Measurements from ENCODE around the gene RCE1.

DNA sequence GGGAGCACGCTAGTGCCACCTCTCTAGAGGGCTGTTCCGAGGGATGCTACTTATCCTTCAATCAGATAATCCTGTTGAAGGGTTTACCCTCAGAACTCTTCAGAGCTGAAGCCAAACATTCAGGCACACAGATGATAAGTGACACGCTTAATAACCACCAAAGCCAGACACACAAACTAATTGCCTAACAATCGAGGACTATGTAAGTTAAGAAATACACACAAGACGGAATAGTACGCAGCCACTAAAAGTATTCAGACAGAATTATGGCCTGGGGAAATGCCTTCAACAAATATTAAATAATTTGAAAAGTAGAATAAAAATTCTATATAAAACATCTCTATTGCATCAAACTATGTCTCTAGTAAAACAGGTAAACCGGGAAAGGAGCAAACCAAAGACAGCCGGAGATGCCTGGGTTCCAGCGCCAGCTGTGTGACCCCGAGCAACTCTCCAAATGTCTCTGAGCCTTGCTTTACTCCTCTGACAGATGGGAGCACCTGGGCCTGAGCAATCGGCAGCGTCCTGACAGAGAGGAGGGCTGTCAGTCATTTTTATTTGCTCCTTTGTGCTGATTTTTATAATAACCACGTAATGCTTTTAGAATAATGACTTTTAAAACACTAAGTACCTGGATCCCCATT, 25.0 kb downstream of the RCE1 start:
- TF ChIP-seq CTCF (IDR thresholded peaks at IDR 0.05) (no peak), POLR2AphosphoS5 (IDR thresholded peaks at IDR 0.05) (no peak), POLR2A (IDR thresholded peaks at IDR 0.05) (no peak), EP300 (IDR thresholded peaks at IDR 0.05) (no peak)

Measured in gastroesophageal sphincter (tissue), 3 donors.